NT2/D1 (cell line): ENCODE measurements around the gene CASTOR1.

Source experiments
- DNase-seq: peaks from one replicate; pipeline ENCODE4 v3.0.0-alpha.2; 2011; ENCODE audit warnings: low read depth, low spot score
- H3K27me3 ChIP-seq: 2 replicates; pipeline ENCODE4 v1.6.0; 2011; ENCODE audit warnings: mild to moderate bottlenecking; ENCODE audit not compliant: insufficient read length, insufficient read depth
- H3K36me3 ChIP-seq: 2 replicates; pipeline ENCODE4 v1.6.1; 2011; ENCODE audit warnings: mild to moderate bottlenecking, low read length, mixed read lengths; ENCODE audit not compliant: insufficient read depth, insufficient read length
- H3K4me1 ChIP-seq: 2 replicates; pipeline ENCODE4 v1.5.1; 2011; ENCODE audit not compliant: insufficient read depth, insufficient read length
- H3K4me3 ChIP-seq: 2 replicates; pipeline ENCODE4 v1.5.1; 2011; ENCODE audit warnings: low read depth; ENCODE audit not compliant: insufficient read length
- H3K9ac ChIP-seq: 2 replicates; pipeline ENCODE4 v1.6.0; 2011; ENCODE audit warnings: low read depth; ENCODE audit not compliant: insufficient read length
- H3K9me3 ChIP-seq: 2 replicates; pipeline ENCODE4 v1.5.1; 2011; ENCODE audit warnings: mild to moderate bottlenecking, low read length; ENCODE audit not compliant: insufficient read depth
- SUZ12 ChIP-seq: IDR thresholded peaks from 2 replicates; pipeline ENCODE4 v1.6.1; 2011; ENCODE audit not compliant: insufficient read length, insufficient read depth; ENCODE audit errors: extremely low read depth
- YY1 ChIP-seq: IDR thresholded peaks from 2 replicates; pipeline ENCODE4 v1.6.1; 2011; ENCODE audit not compliant: insufficient read length, insufficient read depth
- ZNF274 ChIP-seq: IDR thresholded peaks from 2 replicates; pipeline ENCODE4 v1.6.1; 2011; ENCODE audit warnings: mild to moderate bottlenecking, low read depth, low read length

The CASTOR1 gene

DNA sequence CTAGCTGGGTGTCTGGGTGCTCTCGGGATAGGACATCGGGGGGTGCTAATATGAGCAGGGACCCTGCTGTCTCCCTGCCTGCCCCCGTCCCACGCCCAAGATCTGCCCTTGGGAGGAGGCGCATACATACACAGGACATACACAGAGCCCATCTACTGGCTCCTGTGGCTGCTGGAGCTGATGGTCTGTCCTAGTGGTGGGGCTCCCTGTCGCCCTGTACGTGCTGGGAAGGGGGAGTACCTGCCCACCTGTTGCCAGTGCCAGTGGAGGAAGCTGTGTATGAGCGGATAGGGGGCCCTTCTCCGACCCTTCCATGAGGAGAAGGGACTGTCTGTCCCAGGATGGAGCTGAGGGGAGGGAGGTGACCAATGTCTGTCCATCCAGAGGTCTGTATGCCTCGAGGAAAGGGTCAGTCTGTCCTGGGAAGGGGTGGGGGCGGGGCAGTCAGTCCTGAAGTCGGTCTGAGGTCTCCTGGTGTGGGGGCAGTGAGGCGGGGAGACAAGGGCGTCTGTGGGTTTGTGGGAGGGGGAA is 36.5 kb upstream of the CASTOR1 start:
- Histone ChIP-seq H3K36me3 (peaks cover 24% of the 10 kb centered on the region), H3K4me1 (peaks cover 9% of the 10 kb centered on the region), H3K9me3 (no peaks in the 10 kb centered on the region), H3K9ac (peak overlapping the region; percentile 83), H3K27me3 (no peaks in the 10 kb centered on the region), H3K4me3 (peak overlapping the region; percentile 72)
- TF ChIP-seq YY1 = no peak
- no peak for TF ChIP-seq ZNF274
- no peak for TF ChIP-seq SUZ12
- DNase-seq = no peak

- no peak overlapping the region for H3K4me3 ChIP-seq
- peaks cover 9% of the 10 kb centered on the region for H3K4me1 ChIP-seq
- H3K27me3 ChIP-seq = no peaks in the 10 kb centered on the region
- TF ChIP-seq YY1 (no peak), SUZ12 (no peak), ZNF274 (no peak)
- H3K9me3 ChIP-seq = no peaks in the 10 kb centered on the region
- no peak overlapping the region for H3K9ac ChIP-seq
- peaks cover 22% of the 10 kb centered on the region for H3K36me3 ChIP-seq
- no peak for DNase-seq
Observed at GRCh38 chr22:30325065-30325720, 35.9 kb upstream of the CASTOR1 start.

DNA sequence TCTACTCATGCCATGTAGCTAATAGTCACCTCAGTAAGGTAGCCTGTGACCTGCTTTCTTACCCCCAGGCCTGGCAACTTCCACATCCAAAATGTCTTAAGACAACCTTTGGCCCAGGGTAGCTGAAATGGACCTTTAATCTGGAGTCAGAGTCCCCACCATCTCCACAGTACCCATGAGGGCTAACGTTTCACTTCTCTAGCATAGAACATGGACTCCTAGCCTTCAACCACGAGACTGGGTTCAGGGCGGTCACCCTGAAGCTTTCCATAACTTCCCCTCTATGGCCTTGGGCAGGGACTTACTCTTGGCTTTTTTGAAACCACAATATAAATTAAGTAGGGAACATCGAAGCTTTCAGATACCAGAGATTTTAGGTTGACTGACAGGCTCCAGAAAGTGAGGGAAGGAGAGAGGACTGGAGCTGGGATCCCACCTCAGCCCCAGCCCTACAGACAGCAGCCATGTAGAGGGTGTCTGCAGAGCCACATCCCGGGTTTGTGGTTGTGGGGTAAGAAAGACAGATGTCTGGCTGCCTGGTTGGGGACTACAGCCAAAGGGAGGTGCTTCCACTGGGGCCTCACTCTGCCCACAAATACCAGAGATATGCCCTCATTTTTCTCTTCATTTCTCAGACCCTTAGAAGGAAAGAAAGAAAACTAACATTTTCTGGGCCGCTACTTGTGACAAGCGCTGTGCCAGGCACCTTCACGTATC is 34.9 kb upstream of the CASTOR1 start:
- peaks cover 9% of the 10 kb centered on the region for H3K4me1 ChIP-seq
- H3K27me3 ChIP-seq = no peaks in the 10 kb centered on the region
- TF ChIP-seq ZNF274 (no peak), SUZ12 (no peak), YY1 (no peak)
- no peaks in the 10 kb centered on the region for H3K9me3 ChIP-seq
- DNase-seq = no peak
- H3K9ac ChIP-seq = no peak overlapping the region
- peaks cover 18% of the 10 kb centered on the region for H3K36me3 ChIP-seq
- H3K4me3 ChIP-seq = no peak overlapping the region

- H3K4me3 ChIP-seq = no peak overlapping the region
- no peaks in the 10 kb centered on the region for H3K27me3 ChIP-seq
- no peak for DNase-seq
- peaks cover 15% of the 10 kb centered on the region for H3K36me3 ChIP-seq
- H3K9me3 ChIP-seq = no peaks in the 10 kb centered on the region
- no peak for TF ChIP-seq ZNF274
- TF ChIP-seq YY1 = no peak
- TF ChIP-seq SUZ12 = no peak
- H3K9ac ChIP-seq = no peak overlapping the region
- H3K4me1 ChIP-seq = peaks cover 6% of the 10 kb centered on the region
Observed at GRCh38 chr22:30323246-30323645, 33.9 kb upstream of the CASTOR1 start.

- H3K9me3 ChIP-seq = no peaks in the 10 kb centered on the region
- no peak for TF ChIP-seq SUZ12
- no peak for TF ChIP-seq YY1
- TF ChIP-seq ZNF274 = no peak
- peaks cover 15% of the 10 kb centered on the region for H3K36me3 ChIP-seq
Observed at GRCh38 chr22:30321461-30321860, 32.2 kb upstream of the CASTOR1 start.

GRCh38 chr22:30320021-30320556 is 30.8 kb upstream of the CASTOR1 start:
- no peak overlapping the region for H3K4me3 ChIP-seq
- DNase-seq = no peak
- H3K27me3 ChIP-seq = no peaks in the 10 kb centered on the region
- H3K9ac ChIP-seq = no peak overlapping the region
- no peaks in the 10 kb centered on the region for H3K9me3 ChIP-seq
- H3K36me3 ChIP-seq = peaks cover 18% of the 10 kb centered on the region
- peaks cover 3% of the 10 kb centered on the region for H3K4me1 ChIP-seq
- no peak for TF ChIP-seq ZNF274
- TF ChIP-seq SUZ12 = no peak
- no peak for TF ChIP-seq YY1

More at GRCh38 chr22:30321461-30321860, 32.2 kb upstream of the CASTOR1 start:
- H3K4me3 ChIP-seq = no peak overlapping the region
- no peak for DNase-seq
- no peak overlapping the region for H3K9ac ChIP-seq
- H3K4me1 ChIP-seq = peaks cover 9% of the 10 kb centered on the region
- H3K27me3 ChIP-seq = no peaks in the 10 kb centered on the region
